Tibial nerve (tissue), 4 donors: ENCODE measurements around the gene TBC1D22A. TPM values are rescaled to one million over a fixed set of nuclear protein-coding genes. Genes with fewer than 3 reads are reported as not detected.
A peak's percentile ranks its signal among the peaks of the same experiment; 100 is the strongest.
"Not testable (repeated sequence)": the region's sequence is repeated elsewhere in the genome, so short reads cannot be mapped to it uniquely, and the experiment has no call there.

Experiments
- DNase-seq, 2 donors: peaks; one replicate each; pipeline ENCODE4 v3.0.0-alpha.2; 2019; ENCODE audit warnings: low spot score in 2 of 2
- H3K27ac ChIP-seq, 4 donors: fragments of 200-600 bp; sonication (generic) in 3 of 4; one replicate each; pipeline ENCODE4 v1.5.1; 2017 to 2019; ENCODE audit warnings: mild to moderate bottlenecking in 1 of 4
- H3K27me3 ChIP-seq, 2 donors: fragments of 200-600 bp; sonication (generic) in 1 of 2; one replicate each; pipeline versions ENCODE4 v1.5.1 to v1.6.0; 2017 to 2019
- H3K36me3 ChIP-seq, 3 donors: fragments of 200-600 bp; sonication (generic); one replicate each; pipeline ENCODE4 v1.5.1; 2018 to 2019
- H3K4me1 ChIP-seq, 4 donors: fragments of 200-600 bp; sonication (generic) in 3 of 4; one replicate each; pipeline ENCODE4 v1.5.1; 2017 to 2019
- H3K4me3 ChIP-seq, 4 donors: fragments of 200-600 bp; sonication (generic) in 3 of 4; one replicate each; pipeline ENCODE4 v1.5.1; 2017 to 2019; ENCODE audit warnings: mild to moderate bottlenecking in 1 of 4, moderate library complexity in 1 of 4
- H3K9me3 ChIP-seq, 4 donors: fragments of 200-600 bp; sonication (generic) in 3 of 4; one replicate each; pipeline ENCODE4 v1.5.1; 2017 to 2019
- EP300 ChIP-seq, 2 donors: sonication (generic); formaldehyde crosslinking; IDR thresholded peaks; one replicate each; pipeline ENCODE4 v1.6.1; 2017; ENCODE audit warnings: antibody characterized with exemption in 2 of 2, mild to moderate bottlenecking in 1 of 2
- POLR2A ChIP-seq, 2 donors: fragments of 450-650 bp; IDR thresholded peaks; one replicate each; pipeline ENCODE4 v1.6.1; 2017; ENCODE audit warnings: antibody characterized with exemption in 2 of 2, mild to moderate bottlenecking in 2 of 2, moderate library complexity in 2 of 2
- WGBS, 2 donors: methylation state at CpG; one replicate each; pipeline ENCODE4 v1.1.5; 2018; 5-methylcytosine and 5-hydroxymethylcytosine counted together
- total RNA-seq, 4 donors: library from RNA; depleted of rRNA; stranded (reverse); fragments of >200 nt; gene quantifications; one replicate each; pipeline ENCODE4 v1.1.0, GENCODE V29; 2016
- TF ChIP-seq, protein P1 (sequence below), 5 experiments: fragments of 200-600 bp in 3 of 5; fragments of 450-650 bp in 2 of 5; sonication (generic) in 3 of 5; IDR thresholded peaks; one replicate each; pipeline ENCODE4 v1.5.1; 2016 to 2019; ENCODE audit warnings: antibody characterized with exemption in 5 of 5, mild to moderate bottlenecking in 3 of 5, moderate library complexity in 2 of 5

Gene TBC1D22A
- total RNA-seq, 4 donors from 2014 or later: 27.3 to 35.4 (median 29.3) TPM

DNA sequence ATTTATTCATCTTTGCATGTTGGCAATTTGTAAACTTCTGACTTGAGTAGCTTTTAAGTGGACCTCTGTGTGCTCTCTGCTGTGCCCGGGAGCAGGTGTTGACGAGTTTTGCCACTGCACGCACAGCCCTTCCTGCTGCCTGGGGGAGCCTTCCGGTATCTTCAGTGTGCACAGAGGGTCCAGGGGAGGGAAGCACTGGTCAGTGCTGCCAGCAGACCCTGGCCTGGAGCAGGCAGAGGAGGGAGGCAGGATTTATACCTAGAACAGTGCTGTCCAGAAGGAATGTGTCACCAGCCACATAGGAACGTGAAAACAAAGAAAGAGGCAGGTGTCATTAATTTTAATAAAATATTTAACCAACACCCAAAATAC is 403.6 kb downstream of the TBC1D22A start:
- TF ChIP-seq POLR2A (IDR thresholded peaks at IDR 0.05): no peak
- no peak for TF ChIP-seq EP300 (IDR thresholded peaks at IDR 0.05)
- peak in 1 of 2 donors; percentile 1 for DNase-seq
- Histone ChIP-seq H3K27me3 (no peaks in the 10 kb centered on the region), H3K36me3 (peaks cover 0 to 64% (median 0%) of the 10 kb centered on the region in 3 donors), H3K4me3 (no peak overlapping the region), H3K9me3 (no peaks in the 10 kb centered on the region), H3K27ac (no peak overlapping the region), H3K4me1 (no peaks in the 10 kb centered on the region)
- 90 to 91% methylated on average over 5 of the region's 5 CpGs for WGBS, 2 donors

DNA sequence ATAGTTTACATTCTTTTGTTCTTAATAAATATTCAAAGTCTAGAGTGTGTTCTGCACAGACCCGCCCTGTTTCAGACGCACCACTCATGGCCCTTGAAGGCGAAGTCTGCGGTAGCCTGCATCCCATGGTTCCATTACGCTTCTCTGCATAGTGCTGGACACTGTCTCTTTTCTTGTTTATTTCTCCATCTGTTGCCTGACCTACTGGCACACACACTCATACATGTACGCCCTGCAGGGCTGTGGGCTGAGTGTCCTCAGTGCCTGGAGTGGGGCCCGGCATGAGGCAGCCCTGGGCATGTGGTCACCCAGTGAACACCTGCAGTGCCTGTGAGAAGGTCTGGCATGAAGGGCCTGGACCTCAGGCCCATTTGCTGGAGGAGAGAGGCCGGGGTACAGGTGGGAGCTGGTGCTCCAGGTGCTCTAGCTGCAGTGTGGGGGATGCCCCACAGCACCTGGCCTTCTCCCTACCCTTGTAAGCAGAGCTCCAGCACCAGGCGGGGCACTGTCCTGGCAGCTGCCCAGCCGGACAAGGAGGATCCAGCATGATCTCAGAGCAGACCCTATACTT is 404.1 kb downstream of the TBC1D22A start:
- H3K4me3 ChIP-seq: no peak overlapping the region
- 95% methylated on average over 10 of the region's 10 CpGs for WGBS, 2 donors
- H3K36me3 ChIP-seq: peaks cover 0 to 65% (median 0%) of the 10 kb centered on the region in 3 donors
- H3K27ac ChIP-seq: no peak overlapping the region
- no peaks in the 10 kb centered on the region for H3K27me3 ChIP-seq
- no peaks in the 10 kb centered on the region for H3K4me1 ChIP-seq
- no peaks in the 10 kb centered on the region for H3K9me3 ChIP-seq
- peak in 1 of 2 donors; percentile 9 for DNase-seq
- TF ChIP-seq, protein P1, sequence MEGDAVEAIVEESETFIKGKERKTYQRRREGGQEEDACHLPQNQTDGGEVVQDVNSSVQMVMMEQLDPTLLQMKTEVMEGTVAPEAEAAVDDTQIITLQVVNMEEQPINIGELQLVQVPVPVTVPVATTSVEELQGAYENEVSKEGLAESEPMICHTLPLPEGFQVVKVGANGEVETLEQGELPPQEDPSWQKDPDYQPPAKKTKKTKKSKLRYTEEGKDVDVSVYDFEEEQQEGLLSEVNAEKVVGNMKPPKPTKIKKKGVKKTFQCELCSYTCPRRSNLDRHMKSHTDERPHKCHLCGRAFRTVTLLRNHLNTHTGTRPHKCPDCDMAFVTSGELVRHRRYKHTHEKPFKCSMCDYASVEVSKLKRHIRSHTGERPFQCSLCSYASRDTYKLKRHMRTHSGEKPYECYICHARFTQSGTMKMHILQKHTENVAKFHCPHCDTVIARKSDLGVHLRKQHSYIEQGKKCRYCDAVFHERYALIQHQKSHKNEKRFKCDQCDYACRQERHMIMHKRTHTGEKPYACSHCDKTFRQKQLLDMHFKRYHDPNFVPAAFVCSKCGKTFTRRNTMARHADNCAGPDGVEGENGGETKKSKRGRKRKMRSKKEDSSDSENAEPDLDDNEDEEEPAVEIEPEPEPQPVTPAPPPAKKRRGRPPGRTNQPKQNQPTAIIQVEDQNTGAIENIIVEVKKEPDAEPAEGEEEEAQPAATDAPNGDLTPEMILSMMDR (IDR thresholded peaks at IDR 0.05): no peak
- TF ChIP-seq EP300 (IDR thresholded peaks at IDR 0.05): no peak
- no peak for TF ChIP-seq POLR2A (IDR thresholded peaks at IDR 0.05)

DNA sequence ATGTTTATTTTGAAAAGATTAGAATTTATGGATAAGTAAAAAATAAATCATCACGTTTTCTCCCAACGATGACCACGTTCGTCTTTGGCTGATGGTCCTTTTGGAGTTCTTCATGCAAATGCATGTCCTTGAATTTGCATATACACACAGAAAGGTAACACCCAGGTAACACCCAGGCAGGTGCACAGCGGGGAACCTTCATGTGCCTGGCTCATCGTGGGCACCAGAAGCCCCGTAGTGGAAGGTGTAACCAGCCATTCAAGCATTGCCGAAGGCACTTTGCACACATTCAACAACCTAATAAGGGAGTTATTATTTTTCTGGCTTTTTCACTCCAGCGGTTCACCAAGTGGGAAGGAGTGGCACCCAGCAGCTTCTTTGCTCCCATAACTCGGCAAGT is 404.6 kb downstream of the TBC1D22A start:
- TF ChIP-seq, protein P1 (IDR thresholded peaks at IDR 0.05): no peak
- TF ChIP-seq EP300 (IDR thresholded peaks at IDR 0.05) (no peak), POLR2A (IDR thresholded peaks at IDR 0.05) (no peak)
- Histone ChIP-seq H3K27ac (no peak overlapping the region), H3K4me1 (no peaks in the 10 kb centered on the region), H3K9me3 (no peaks in the 10 kb centered on the region), H3K36me3 (peaks cover 0 to 69% (median 0%) of the 10 kb centered on the region in 3 donors), H3K4me3 (no peak overlapping the region), H3K27me3 (no peaks in the 10 kb centered on the region)
- WGBS, 2 donors: 84 to 91% methylated on average over 10 of the region's 10 CpGs
- DNase-seq: peak in 1 of 2 donors; percentile 2

DNA sequence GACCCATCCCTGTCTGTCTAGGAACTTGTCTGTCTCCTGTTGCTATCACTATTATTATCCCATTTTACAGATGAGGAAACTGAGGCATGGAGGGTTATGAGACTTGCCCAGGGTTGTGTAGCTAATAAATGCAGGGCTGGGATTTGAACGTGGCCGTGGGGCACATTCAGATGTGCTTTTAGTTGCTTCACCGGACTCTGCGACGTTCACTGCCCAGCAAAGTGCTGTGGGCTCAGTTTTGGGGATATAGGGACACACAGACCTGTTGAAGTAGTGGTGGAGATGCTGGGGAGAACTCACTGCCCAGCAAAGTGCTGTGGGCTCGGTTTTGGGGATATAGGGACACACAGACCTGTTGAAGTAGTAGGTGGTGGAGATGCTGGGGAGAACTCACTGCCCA is 405.5 kb downstream of the TBC1D22A start:
- H3K27me3 ChIP-seq, H3K27ac ChIP-seq, H3K4me3 ChIP-seq, H3K4me1 ChIP-seq, DNase-seq, H3K9me3 ChIP-seq: not testable (repeated sequence)
- WGBS, 2 donors: 97 to 100% methylated on average over 6 of the region's 6 CpGs
- peaks cover 0 to 75% (median 0%) of the 10 kb centered on the region in 3 donors for H3K36me3 ChIP-seq

DNA sequence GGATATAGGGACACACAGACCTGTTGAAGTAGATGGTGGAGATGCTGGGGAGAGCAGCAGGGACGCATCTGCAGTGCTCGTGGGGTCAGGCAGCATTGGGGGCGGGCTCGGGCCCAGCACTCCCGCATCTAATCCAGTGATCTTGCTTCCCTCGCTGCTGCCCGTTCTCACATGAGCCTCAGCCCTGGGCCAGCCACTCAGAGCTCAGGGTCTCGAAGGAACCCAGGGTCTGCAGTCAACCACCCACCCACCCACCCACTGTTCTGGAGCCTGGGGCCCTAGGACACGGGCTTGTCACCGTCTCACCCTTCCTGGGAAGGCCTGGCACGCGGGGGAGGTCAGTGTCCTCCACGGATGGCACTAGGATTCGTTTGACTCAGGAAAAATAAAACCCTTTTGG is 406.0 kb downstream of the TBC1D22A start:
- no peaks in the 10 kb centered on the region for H3K27me3 ChIP-seq

More for the DNA sequence above, 406.0 kb downstream of the TBC1D22A start:
- peak in 1 of 2 donors; percentile 5 for DNase-seq
- Histone ChIP-seq H3K4me3 (no peak overlapping the region), H3K4me1 (no peaks in the 10 kb centered on the region), H3K36me3 (peaks cover 0 to 79% (median 0%) of the 10 kb centered on the region in 3 donors), H3K27ac (no peak overlapping the region), H3K9me3 (no peaks in the 10 kb centered on the region)
- WGBS, 2 donors: 93 to 98% methylated on average over 12 to 14 of the region's 14 CpGs
- TF ChIP-seq POLR2A (IDR thresholded peaks at IDR 0.05): no peak
- TF ChIP-seq, protein P1 (IDR thresholded peaks at IDR 0.05): no peak
